ENCODE measurements around the gene PDGFA. TPM values are rescaled to one million over a fixed set of nuclear protein-coding genes. Genes with fewer than 3 reads are reported as not detected.

PDGFA gene
- total RNA-seq, 3 donors from 2014 or later (not counting 1 experiment from before 2014, with no cell fraction given): 0.86 to 2.0 (median 1.5) TPM

DNA sequence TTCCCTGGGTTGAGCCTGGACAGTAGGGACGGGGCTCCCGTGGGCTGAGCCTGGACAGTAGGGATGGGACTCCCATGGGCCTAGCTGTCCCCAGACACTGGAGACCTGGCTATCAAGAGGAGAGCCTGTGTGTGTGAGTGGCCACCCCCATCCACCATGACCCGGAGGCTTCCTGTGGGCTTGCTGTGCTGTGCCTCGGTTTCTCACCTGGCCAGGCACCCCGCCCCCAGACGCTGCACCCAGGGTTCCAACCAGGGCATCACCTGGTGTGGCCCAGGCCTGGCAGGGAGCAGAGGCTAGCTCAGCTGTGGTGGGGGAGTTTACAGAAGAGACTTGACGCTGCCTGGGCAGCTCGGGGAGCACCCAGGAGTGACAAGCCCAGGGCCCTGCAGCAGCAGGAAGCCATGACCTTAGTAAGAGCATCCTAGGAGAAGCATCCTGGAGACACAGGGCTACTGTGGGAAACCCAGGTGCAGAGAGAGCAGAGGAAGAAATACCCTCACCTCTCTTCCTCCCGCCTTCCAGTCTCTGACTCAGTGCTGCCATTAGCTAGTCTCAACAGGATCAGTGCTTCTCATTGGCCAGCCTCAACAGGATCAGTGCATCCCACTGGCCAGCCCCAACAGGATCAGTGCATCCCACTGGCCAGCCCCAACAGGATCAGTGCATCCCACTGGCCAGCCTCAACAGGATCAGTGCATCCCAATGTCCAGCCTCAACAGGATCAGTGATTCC lies 61.0 kb downstream of the PDGFA start:
- H3K27me3 Mint-ChIP-seq (ENCODE audit: low read depth in 2 of 2): no peaks in the 10 kb centered on the region
- H3K36me3 ChIP-seq (ENCODE audit: control insufficient read depth, insufficient read depth, low read length): no peaks in the 10 kb centered on the region
- no peaks in the 10 kb centered on the region for H3K9me3 ChIP-seq (ENCODE audit: control insufficient read depth, insufficient read depth, low read length)
- no peak overlapping the region for H3K27ac ChIP-seq (ENCODE audit: low read length)
- H3K4me1 Mint-ChIP-seq: no peaks in the 10 kb centered on the region
- ATAC-seq (no peak), DNase-seq (no peak)
- H3K27me3 ChIP-seq (ENCODE audit: control insufficient read depth, insufficient read depth, low read length): no peaks in the 10 kb centered on the region
- no peaks in the 10 kb centered on the region for H3K9me3 Mint-ChIP-seq
- TF ChIP-seq, protein P1, sequence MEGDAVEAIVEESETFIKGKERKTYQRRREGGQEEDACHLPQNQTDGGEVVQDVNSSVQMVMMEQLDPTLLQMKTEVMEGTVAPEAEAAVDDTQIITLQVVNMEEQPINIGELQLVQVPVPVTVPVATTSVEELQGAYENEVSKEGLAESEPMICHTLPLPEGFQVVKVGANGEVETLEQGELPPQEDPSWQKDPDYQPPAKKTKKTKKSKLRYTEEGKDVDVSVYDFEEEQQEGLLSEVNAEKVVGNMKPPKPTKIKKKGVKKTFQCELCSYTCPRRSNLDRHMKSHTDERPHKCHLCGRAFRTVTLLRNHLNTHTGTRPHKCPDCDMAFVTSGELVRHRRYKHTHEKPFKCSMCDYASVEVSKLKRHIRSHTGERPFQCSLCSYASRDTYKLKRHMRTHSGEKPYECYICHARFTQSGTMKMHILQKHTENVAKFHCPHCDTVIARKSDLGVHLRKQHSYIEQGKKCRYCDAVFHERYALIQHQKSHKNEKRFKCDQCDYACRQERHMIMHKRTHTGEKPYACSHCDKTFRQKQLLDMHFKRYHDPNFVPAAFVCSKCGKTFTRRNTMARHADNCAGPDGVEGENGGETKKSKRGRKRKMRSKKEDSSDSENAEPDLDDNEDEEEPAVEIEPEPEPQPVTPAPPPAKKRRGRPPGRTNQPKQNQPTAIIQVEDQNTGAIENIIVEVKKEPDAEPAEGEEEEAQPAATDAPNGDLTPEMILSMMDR (IDR thresholded peaks at IDR 0.05): no peak
- no peak overlapping the region for H3K4me3 Mint-ChIP-seq
- no peaks in the 10 kb centered on the region for H3K36me3 Mint-ChIP-seq
- 93% methylated on average over 9 of the region's 9 CpGs for WGBS (ENCODE audit: insufficient coverage)
- no peak overlapping the region for H3K4me3 ChIP-seq (ENCODE audit: low read length)
- H3K27ac Mint-ChIP-seq: no peak overlapping the region
- no peaks in the 10 kb centered on the region for H3K4me1 ChIP-seq (ENCODE audit: control insufficient read depth, insufficient read depth, low read length)
- intact Hi-C loops (cut with micrococcal nuclease): no loop called here

DNA sequence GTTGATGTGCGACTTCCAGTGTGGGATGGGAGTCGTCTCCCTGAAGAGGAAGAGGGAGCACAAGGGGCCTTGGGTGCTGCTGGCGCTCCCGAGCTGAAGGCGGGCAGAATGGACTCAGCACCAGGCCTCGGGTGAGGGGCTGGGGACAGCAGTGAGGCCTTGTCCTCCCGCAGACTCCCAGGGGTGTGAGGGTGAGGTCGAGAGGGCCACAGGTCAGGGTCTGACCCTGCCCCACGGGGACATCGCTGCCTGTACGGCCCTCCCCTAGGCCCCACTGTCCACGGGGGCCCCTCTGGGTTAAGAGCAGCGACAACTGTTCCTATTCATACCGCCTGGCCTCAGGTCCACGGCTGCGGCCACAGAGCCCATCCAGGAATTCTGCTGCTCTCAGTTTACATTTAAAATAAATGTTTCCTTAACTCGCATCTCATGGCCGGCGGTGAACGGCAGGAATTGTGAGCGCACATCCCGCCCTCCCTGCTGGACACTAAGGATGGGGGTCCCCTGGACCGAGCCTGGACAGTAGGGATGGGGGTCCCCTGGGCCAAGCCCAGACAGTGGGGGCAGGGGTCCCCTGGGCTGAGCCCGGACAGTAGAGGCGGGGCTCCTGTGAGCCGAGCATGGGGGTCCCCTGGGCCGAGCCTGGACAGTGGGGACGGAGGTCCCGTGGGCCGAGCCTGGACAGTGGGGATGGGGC lies 61.7 kb downstream of the PDGFA start:
- no peaks in the 10 kb centered on the region for H3K27me3 ChIP-seq (ENCODE audit: control insufficient read depth, insufficient read depth, low read length)
- Mint-ChIP-seq H3K27ac (no peak overlapping the region), H3K4me1 (no peaks in the 10 kb centered on the region), H3K36me3 (no peaks in the 10 kb centered on the region), H3K27me3 (ENCODE audit: low read depth in 2 of 2) (no peaks in the 10 kb centered on the region), H3K4me3 (no peak overlapping the region), H3K9me3 (no peaks in the 10 kb centered on the region)
- no peak overlapping the region for H3K4me3 ChIP-seq (ENCODE audit: low read length)
- intact Hi-C loops (cut with micrococcal nuclease): no loop called here
- 95% methylated on average over 30 of the region's 30 CpGs for WGBS (ENCODE audit: insufficient coverage)
- H3K27ac ChIP-seq (ENCODE audit: low read length): no peak overlapping the region
- peaks cover 2% of the 10 kb centered on the region for H3K4me1 ChIP-seq (ENCODE audit: control insufficient read depth, insufficient read depth, low read length)
- TF ChIP-seq, protein P1 (IDR thresholded peaks at IDR 0.05): no peak
- DNase-seq (no peak), ATAC-seq (no peak)
- H3K9me3 ChIP-seq (ENCODE audit: control insufficient read depth, insufficient read depth, low read length): no peaks in the 10 kb centered on the region
- no peaks in the 10 kb centered on the region for H3K36me3 ChIP-seq (ENCODE audit: control insufficient read depth, insufficient read depth, low read length)

DNA sequence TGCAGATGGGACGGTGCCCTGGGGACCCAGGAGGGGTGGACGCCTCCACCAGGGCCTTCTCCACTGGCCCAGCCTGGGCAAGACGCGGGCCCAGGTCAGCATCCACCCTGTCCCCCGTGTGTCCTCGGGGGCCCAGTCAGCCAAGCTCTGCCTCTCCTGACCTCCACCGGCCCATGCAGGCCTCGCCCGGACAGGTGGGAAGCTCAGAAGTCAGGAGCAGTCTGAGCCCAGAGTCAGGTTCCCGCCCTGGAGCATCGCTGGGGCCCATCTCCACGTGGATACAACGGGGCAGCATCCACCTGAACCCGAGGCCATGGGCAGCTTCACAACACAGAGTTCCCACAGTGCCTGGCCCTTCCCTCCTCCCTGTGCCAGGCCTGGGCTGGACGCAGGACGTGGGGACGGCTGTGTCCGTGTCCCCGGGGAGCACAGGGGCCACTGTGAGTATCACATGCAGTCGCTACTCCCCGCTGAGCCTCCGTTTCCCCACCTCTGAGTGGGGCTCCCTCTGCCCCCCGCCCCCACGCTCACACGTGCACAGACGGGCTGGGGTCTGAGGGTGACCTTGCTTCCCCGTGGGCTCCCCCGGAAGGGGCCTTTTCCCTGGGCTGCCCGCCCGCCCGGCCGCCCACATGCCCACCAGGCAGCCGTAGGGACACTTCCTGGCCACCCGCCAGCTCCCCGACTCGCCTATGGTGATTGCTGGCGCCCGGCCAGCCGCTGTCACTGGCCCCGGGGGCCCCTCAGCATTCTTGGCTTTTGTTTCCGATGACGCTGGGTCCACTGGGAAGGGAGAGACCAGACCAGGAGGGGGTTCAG lies 64.3 kb downstream of the PDGFA start:
- H3K36me3 ChIP-seq (ENCODE audit: control insufficient read depth, insufficient read depth, low read length): no peaks in the 10 kb centered on the region
- H3K9me3 ChIP-seq (ENCODE audit: control insufficient read depth, insufficient read depth, low read length): no peaks in the 10 kb centered on the region
- Mint-ChIP-seq H3K27ac (no peak overlapping the region), H3K4me1 (peaks cover 8 to 10% of the 10 kb centered on the region in 2 donors), H3K36me3 (no peaks in the 10 kb centered on the region), H3K4me3 (no peak overlapping the region), H3K27me3 (ENCODE audit: low read depth in 2 of 2) (peaks cover 0 to 8% of the 10 kb centered on the region in 2 donors), H3K9me3 (no peaks in the 10 kb centered on the region)
- ATAC-seq (no peak), DNase-seq (no peak)
- no peak overlapping the region for H3K4me3 ChIP-seq (ENCODE audit: low read length)
- H3K27ac ChIP-seq (ENCODE audit: low read length): no peak overlapping the region
- H3K27me3 ChIP-seq (ENCODE audit: control insufficient read depth, insufficient read depth, low read length): no peaks in the 10 kb centered on the region
- H3K4me1 ChIP-seq (ENCODE audit: control insufficient read depth, insufficient read depth, low read length): peaks cover 27% of the 10 kb centered on the region
- TF ChIP-seq, protein P1 (IDR thresholded peaks at IDR 0.05): no peak
- intact Hi-C loops (cut with micrococcal nuclease): no loop called here
- 78% methylated on average over 42 of the region's 42 CpGs for WGBS (ENCODE audit: insufficient coverage)
